HL-60 (cell line): Measurements from ENCODE around the gene NANOS1.

Source experiments
- DNase-seq, 2 experiments: peaks; one replicate each; pipeline ENCODE4 v3.0.0-alpha.2; 2010 to 2020; ENCODE audit warnings: low read depth in 1 of 2, low spot score in 1 of 2
- H3K27ac ChIP-seq: fragments of 250-450 bp; sonication (Bioruptor Pico); replicated peaks from 2 replicates; pipeline ENCODE4 v1.5.1; 2020; ENCODE audit warnings: mild to moderate bottlenecking, moderate library complexity
- H3K27me3 ChIP-seq: fragments of 250-450 bp; sonication (Bioruptor Pico); 2 replicates; pipeline ENCODE4 v1.5.1; 2021; ENCODE audit warnings: mild to moderate bottlenecking, moderate library complexity; ENCODE audit not compliant: insufficient read depth, poor library complexity, severe bottlenecking
- H3K4me3 ChIP-seq: replicated peaks from 2 replicates; pipeline ENCODE4 v1.5.1; 2011; ENCODE audit warnings: mild to moderate bottlenecking, control low read depth, low read length; ENCODE audit not compliant: insufficient read depth
- GABPA ChIP-seq: IDR thresholded peaks from 2 replicates; pipeline ENCODE4 v1.6.1; 2012; ENCODE audit warnings: low read depth
- POLR2AphosphoS5 ChIP-seq: IDR thresholded peaks from 2 replicates; pipeline ENCODE4 v1.6.1; 2012; ENCODE audit warnings: low read depth
- SPI1 ChIP-seq: IDR thresholded peaks from 2 replicates; pipeline ENCODE4 v1.6.1; 2012; ENCODE audit warnings: low read depth, mild to moderate bottlenecking, borderline replicate concordance
- TF ChIP-seq, protein P1 (sequence below): IDR thresholded peaks from 2 replicates; pipeline ENCODE4 v1.6.1; 2012; ENCODE audit warnings: low read depth; ENCODE audit not compliant: insufficient replicate concordance
- TF ChIP-seq, protein P2 (sequence below): IDR thresholded peaks from one replicate; pipeline ENCODE4 v1.5.1; 2011; ENCODE audit warnings: low read length, control low read depth, inconsistent platforms; ENCODE audit not compliant: insufficient read depth

The NANOS1 gene

DNA sequence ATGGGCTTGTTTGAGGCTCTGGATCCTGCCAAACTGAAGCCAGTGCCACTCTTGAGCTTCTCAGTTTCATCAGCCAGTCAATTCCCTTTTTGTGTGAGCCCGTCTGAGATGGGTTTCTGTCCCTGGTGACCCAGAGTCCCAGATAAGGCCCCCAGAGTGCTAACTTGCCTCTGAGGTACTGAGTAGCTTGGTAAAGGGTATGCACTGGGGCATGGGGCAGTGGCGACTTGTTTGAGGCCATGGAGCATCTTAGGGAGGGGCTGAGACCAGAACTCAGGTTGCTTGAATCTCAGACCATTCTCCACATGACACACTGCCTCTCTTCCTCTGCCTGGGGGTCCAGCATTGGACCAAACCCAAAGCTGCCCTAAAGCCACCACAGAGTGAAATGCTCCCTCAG is 35.2 kb upstream of the NANOS1 start:
- Histone ChIP-seq H3K27ac (no peak overlapping the region), H3K27me3 (no peaks in the 10 kb centered on the region), H3K4me3 (no peak overlapping the region)
- DNase-seq = no peak
- TF ChIP-seq SPI1 = no peak
- no peak for TF ChIP-seq POLR2AphosphoS5
- TF ChIP-seq, protein P1, sequence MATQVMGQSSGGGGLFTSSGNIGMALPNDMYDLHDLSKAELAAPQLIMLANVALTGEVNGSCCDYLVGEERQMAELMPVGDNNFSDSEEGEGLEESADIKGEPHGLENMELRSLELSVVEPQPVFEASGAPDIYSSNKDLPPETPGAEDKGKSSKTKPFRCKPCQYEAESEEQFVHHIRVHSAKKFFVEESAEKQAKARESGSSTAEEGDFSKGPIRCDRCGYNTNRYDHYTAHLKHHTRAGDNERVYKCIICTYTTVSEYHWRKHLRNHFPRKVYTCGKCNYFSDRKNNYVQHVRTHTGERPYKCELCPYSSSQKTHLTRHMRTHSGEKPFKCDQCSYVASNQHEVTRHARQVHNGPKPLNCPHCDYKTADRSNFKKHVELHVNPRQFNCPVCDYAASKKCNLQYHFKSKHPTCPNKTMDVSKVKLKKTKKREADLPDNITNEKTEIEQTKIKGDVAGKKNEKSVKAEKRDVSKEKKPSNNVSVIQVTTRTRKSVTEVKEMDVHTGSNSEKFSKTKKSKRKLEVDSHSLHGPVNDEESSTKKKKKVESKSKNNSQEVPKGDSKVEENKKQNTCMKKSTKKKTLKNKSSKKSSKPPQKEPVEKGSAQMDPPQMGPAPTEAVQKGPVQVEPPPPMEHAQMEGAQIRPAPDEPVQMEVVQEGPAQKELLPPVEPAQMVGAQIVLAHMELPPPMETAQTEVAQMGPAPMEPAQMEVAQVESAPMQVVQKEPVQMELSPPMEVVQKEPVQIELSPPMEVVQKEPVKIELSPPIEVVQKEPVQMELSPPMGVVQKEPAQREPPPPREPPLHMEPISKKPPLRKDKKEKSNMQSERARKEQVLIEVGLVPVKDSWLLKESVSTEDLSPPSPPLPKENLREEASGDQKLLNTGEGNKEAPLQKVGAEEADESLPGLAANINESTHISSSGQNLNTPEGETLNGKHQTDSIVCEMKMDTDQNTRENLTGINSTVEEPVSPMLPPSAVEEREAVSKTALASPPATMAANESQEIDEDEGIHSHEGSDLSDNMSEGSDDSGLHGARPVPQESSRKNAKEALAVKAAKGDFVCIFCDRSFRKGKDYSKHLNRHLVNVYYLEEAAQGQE = no peak
- TF ChIP-seq, protein P2, sequence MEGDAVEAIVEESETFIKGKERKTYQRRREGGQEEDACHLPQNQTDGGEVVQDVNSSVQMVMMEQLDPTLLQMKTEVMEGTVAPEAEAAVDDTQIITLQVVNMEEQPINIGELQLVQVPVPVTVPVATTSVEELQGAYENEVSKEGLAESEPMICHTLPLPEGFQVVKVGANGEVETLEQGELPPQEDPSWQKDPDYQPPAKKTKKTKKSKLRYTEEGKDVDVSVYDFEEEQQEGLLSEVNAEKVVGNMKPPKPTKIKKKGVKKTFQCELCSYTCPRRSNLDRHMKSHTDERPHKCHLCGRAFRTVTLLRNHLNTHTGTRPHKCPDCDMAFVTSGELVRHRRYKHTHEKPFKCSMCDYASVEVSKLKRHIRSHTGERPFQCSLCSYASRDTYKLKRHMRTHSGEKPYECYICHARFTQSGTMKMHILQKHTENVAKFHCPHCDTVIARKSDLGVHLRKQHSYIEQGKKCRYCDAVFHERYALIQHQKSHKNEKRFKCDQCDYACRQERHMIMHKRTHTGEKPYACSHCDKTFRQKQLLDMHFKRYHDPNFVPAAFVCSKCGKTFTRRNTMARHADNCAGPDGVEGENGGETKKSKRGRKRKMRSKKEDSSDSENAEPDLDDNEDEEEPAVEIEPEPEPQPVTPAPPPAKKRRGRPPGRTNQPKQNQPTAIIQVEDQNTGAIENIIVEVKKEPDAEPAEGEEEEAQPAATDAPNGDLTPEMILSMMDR = no peak
- TF ChIP-seq GABPA = no peak

DNA sequence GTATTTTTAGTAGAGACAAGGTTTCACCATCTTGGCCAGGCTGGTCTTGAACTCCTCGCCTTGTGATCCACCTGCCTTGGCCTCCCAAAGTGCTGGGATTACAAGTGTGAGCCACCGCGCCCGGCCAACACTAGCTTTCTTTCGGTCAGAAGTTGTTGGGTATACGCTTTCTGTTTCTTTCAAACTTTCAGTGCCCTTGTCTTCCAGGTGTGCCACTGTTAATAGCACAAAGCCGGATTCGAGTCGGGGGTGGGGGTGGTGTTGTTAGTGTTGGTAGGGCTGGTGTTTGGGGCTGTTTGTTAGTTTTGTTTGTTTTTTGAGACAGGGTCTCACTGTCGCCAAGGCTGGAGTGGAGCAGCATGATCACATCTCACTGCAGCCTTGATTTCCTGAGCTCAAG is 33.8 kb upstream of the NANOS1 start:
- no peak overlapping the region for H3K27ac ChIP-seq
- DNase-seq = no peak
- H3K4me3 ChIP-seq = no peak overlapping the region
- TF ChIP-seq SPI1 (no peak), POLR2AphosphoS5 (no peak), GABPA (no peak)
- TF ChIP-seq, protein P1 = no peak
- TF ChIP-seq, protein P2 = no peak
- H3K27me3 ChIP-seq = no peaks in the 10 kb centered on the region

DNA sequence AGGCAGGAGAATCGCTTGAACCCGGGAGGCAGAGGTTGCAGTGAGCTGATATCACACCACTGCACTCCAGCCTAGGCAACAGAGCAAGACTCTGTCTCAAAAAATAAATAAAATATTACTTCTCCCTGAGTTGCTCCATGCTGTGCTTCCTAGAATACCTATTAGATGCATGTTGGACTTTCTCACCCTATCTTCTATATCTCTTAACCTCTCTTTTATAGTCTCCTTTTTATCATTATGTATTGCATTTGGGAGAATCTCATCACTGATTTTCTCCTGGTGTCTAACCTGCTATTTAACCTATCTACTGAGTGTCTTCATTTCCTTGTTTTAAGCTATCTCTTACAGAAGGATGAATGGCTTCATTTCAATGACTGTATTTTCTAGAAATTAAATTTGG is 32.1 kb upstream of the NANOS1 start:
- TF ChIP-seq, protein P2 = no peak
- no peak for TF ChIP-seq SPI1
- TF ChIP-seq, protein P1 = no peak
- no peak for TF ChIP-seq GABPA
- no peak for TF ChIP-seq POLR2AphosphoS5
- Histone ChIP-seq H3K27me3 (no peaks in the 10 kb centered on the region), H3K4me3 (no peak overlapping the region), H3K27ac (no peak overlapping the region)
- DNase-seq = no peak
